Measurements from ENCODE around the gene B4GALT4. TPM values are rescaled to one million over a fixed set of nuclear protein-coding genes. Genes with fewer than 3 reads are reported as not detected.

Gene B4GALT4
- total and polyA plus RNA-seq, 2 of the 8 experiments (the other 6 are each of a cell fraction or from before 2014, with no cell fraction given) = 14.6 to 44.7 TPM

GRCh38 chr3:119222391-119222790, 18.3 kb downstream of the B4GALT4 start:
- no peaks in the 10 kb centered on the region for H3K4me1 ChIP-seq (replicated peaks in 1 of 4; ENCODE audit: control insufficient read depth in 3 of 4, insufficient read depth in 4 of 4, low read length in 3 of 4)
- no peak overlapping the region for H3K23ac ChIP-seq (ENCODE audit: insufficient read length)
- no peak overlapping the region for H3K4ac ChIP-seq (replicated peaks; ENCODE audit: insufficient read length, low read depth, low read length)
- CTCF ChIA-PET (ENCODE audit: partially characterized antibody) = interaction anchor here (0.5 to 2.0 kb wide), 10 partner anchors 8 to 282 kb away, joined by 3 to 7 read pairs (median 4); partner anchors contain the start of gene TEX55
- H2AFZ ChIP-seq (ENCODE audit: low read length) = no peak overlapping the region
- no peak overlapping the region for H4K91ac ChIP-seq (replicated peaks; ENCODE audit: insufficient read length, low read length)
- no peak overlapping the region for H4K8ac ChIP-seq (ENCODE audit: extremely low read depth, insufficient read depth, low read length)
- H4K5ac ChIP-seq (ENCODE audit: insufficient read length, low read depth, low read length) = no peak overlapping the region
- H3K27ac ChIP-seq (ENCODE audit: low read depth, low read length) = no peak overlapping the region
- H3K14ac ChIP-seq (ENCODE audit: insufficient read length) = no peak overlapping the region
- no peak overlapping the region for H3K4me3 ChIP-seq (ENCODE audit: extremely low read depth in 1 of 4, insufficient read depth in 2 of 4, low read depth in 3 of 4, low read length in 4 of 4)
- H3K27me3 ChIP-seq (replicated peaks in 1 of 4; ENCODE audit: control insufficient read depth in 3 of 4, extremely low read depth in 1 of 4, insufficient read depth in 3 of 4, low read length in 3 of 4) = no peaks in the 10 kb centered on the region
- POLR2A ChIA-PET (ENCODE audit: partially characterized antibody) = interaction anchor here (0.5 kb wide), 1 partner anchor 26 kb away, joined by 5 read pairs; no protein-coding TSS in a partner anchor
- H2AK5ac ChIP-seq (ENCODE audit: low read depth, low read length) = no peak overlapping the region
- no peak overlapping the region for H2BK12ac ChIP-seq (ENCODE audit: low read depth, low read length)
- H3K9ac ChIP-seq (replicated peaks in 1 of 4; ENCODE audit: extremely low read depth in 1 of 4, low read depth in 3 of 4, low read length in 3 of 4) = peak overlapping the region in 1 of 4 experiments; percentile 21; a peak in 1 of 7 replicates
- H4K20me1 ChIP-seq (replicated peaks in 1 of 2; ENCODE audit: control insufficient read depth in 1 of 2, insufficient read depth in 2 of 2, low read length in 2 of 2) = peaks cover 0 to 3% of the 10 kb centered on the region in 2 experiments
- H3K79me2 ChIP-seq (ENCODE audit: control insufficient read depth in 1 of 2, insufficient read depth in 2 of 2, low read length in 2 of 2) = no peaks in the 10 kb centered on the region
- peaks cover 22 to 93% (median 65%) of the 10 kb centered on the region in 4 experiments for H3K36me3 ChIP-seq (ENCODE audit: control insufficient read depth in 2 of 4, insufficient read depth in 4 of 4, low read length in 3 of 4)
- H3K23me2 ChIP-seq (ENCODE audit: low read depth, low read length) = no peaks in the 10 kb centered on the region
- H2BK5ac ChIP-seq (ENCODE audit: low read depth, low read length) = no peak overlapping the region
- H3K9me3 ChIP-seq (ENCODE audit: insufficient read depth in 2 of 2, low read depth in 1 of 2, low read length in 1 of 2) = no peaks in the 10 kb centered on the region
- H3K79me1 ChIP-seq (ENCODE audit: low read depth, low read length) = peaks cover 3% of the 10 kb centered on the region; the same call in 1 of the 2 replicates
- 92% methylated on average over 7 of the region's 7 CpGs; no CpG with 5 or more reads in 1 of the 2 experiments for WGBS, 2 experiments (ENCODE audit: extremely low coverage in 1 of 2, insufficient coverage in 1 of 2, insufficient read length in 1 of 2, insufficient replicate concordance in 2 of 2, low coverage in 1 of 2, low lambda C conversion rate in 2 of 2, missing lambda C conversion rate in 1 of 2)
- no peak overlapping the region for H2BK120ac ChIP-seq (replicated peaks; ENCODE audit: low read depth, low read length)
- no peak overlapping the region for H3K56ac ChIP-seq (replicated peaks; ENCODE audit: insufficient read length, low read depth, low read length)
- H2BK20ac ChIP-seq (ENCODE audit: low read length) = no peak overlapping the region
- H2BK15ac ChIP-seq (ENCODE audit: low read length) = no peak overlapping the region
- no peak overlapping the region for H3K4me2 ChIP-seq (ENCODE audit: insufficient read depth in 1 of 2, low read depth in 2 of 2, low read length in 2 of 2)
- no peak overlapping the region for H3K18ac ChIP-seq (ENCODE audit: extremely low read depth, low read length)
- TF ChIP-seq TAF1 (IDR thresholded peaks at IDR 0.05; ENCODE audit: low read depth, low read length) (no peak), USF2 (IDR thresholded peaks at IDR 0.05; ENCODE audit: low read length) (no peak)
- no peak for DNase-seq (ENCODE audit: low read depth in 1 of 2, low spot score in 2 of 2)
- no peak for FAIRE-seq
